Thymus (tissue), 14 donors: ENCODE results near the gene SNX25. TPM values are rescaled to one million over a fixed set of nuclear protein-coding genes. Genes with fewer than 3 reads are reported as not detected.

Source experiments
- DNase-seq, 9 donors: peaks; one replicate each; pipeline ENCODE4 v3.0.0-alpha.2; 2013; ENCODE audit warnings: low spot score in 9 of 9, low read depth in 6 of 9, missing footprints in 1 of 9
- H3K27ac ChIP-seq, 2 donors: one replicate each; pipeline ENCODE4 v1.5.1; 2013; ENCODE audit warnings: control low read depth in 1 of 2, low read depth in 1 of 2, low read length in 1 of 2, mild to moderate bottlenecking in 1 of 2, moderate library complexity in 1 of 2
- H3K27me3 ChIP-seq, 2 donors: one replicate each; pipeline ENCODE4 v1.5.1; 2013; ENCODE audit warnings: low read length in 1 of 2; ENCODE audit not compliant: control insufficient read depth in 2 of 2, insufficient read depth in 1 of 2
- H3K36me3 ChIP-seq, 2 donors: one replicate each; pipeline ENCODE4 v1.5.1; 2013; ENCODE audit warnings: low read length in 1 of 2, mild to moderate bottlenecking in 1 of 2, moderate library complexity in 1 of 2; ENCODE audit not compliant: control insufficient read depth in 2 of 2, insufficient read depth in 2 of 2
- H3K4me1 ChIP-seq, 2 donors: one replicate each; pipeline ENCODE4 v1.5.1; 2013; ENCODE audit warnings: low read length in 2 of 2; ENCODE audit not compliant: control insufficient read depth in 2 of 2, insufficient read depth in 2 of 2
- H3K4me3 ChIP-seq, 2 donors: one replicate each; pipeline ENCODE4 v1.5.1; 2013; ENCODE audit warnings: low read length in 2 of 2, control low read depth in 1 of 2, mild to moderate bottlenecking in 1 of 2
- H3K9me3 ChIP-seq, 2 donors: one replicate each; pipeline ENCODE4 v1.5.1; 2013; ENCODE audit warnings: low read length in 1 of 2, mild to moderate bottlenecking in 1 of 2; ENCODE audit not compliant: control insufficient read depth in 2 of 2, insufficient read depth in 1 of 2
- WGBS: extraction: QIAGEN DNeasy Blood & Tissue Kit; methylation state at CpG from one replicate; pipeline ENCODE4 v1.1.7; 2013; 5-methylcytosine and 5-hydroxymethylcytosine counted together
- long read RNA-seq, 10 donors: transcript quantifications; one replicate each; lab custom pipeline, GENCODE V29; 2026
- polyA plus RNA-seq: library from polyadenylated mRNA; stranded (reverse); fragments of 200-250 nt; gene quantifications from one replicate; pipeline ENCODE4 v1.2.3, GENCODE V29; 2013
- total RNA-seq: library from RNA; stranded (reverse); fragments of 120-200 nt; gene quantifications from one replicate; pipeline ENCODE4 v1.2.4, GENCODE V29; 2013
- donor health status: healthy.

Gene SNX25
- 8.5 TPM for total RNA-seq
- 7.9 TPM for polyA plus RNA-seq
- long read RNA-seq, donor 1: 0 reads
- long read RNA-seq, donor 2: 0 reads
- long read RNA-seq, donor 3: 0 reads
- long read RNA-seq, donor 4, partial matches to known transcripts: 0 of 1 reads
- long read RNA-seq, donor 4, other reads (novel, unspliced or antisense): 0 of 1 reads
- long read RNA-seq, donor 5, partial matches to known transcripts: 0 of 1 reads
- long read RNA-seq, donor 5, other reads (novel, unspliced or antisense): 0 of 1 reads
- long read RNA-seq, donor 6, partial matches to known transcripts: 9 of 29 reads
- long read RNA-seq, donor 6, other reads (novel, unspliced or antisense): 20 of 29 reads
- long read RNA-seq, donor 7, partial matches to known transcripts: 0 of 2 reads
- long read RNA-seq, donor 7, other reads (novel, unspliced or antisense): 0 of 2 reads
- long read RNA-seq, donor 8: 0 reads
- long read RNA-seq, donor 9: 0 reads
- long read RNA-seq, donor 10: 0 reads

GRCh38 chr4:185209031-185209851 lies at the start of gene SNX25:
Gene SNX25, plus strand, starts transcription at chr4:185209598. Its CDS starts 229 bp downstream, at chr4:185209827.
- Histone ChIP-seq H3K27ac (peak within 1 kb of the TSS in 1 of 2 donors; percentile 68), H3K4me1 (peaks cover 6 to 15% of the 10 kb centered on the region in 2 donors), H3K27me3 (peaks cover 33 to 79% of the 10 kb centered on the region in 2 donors), H3K9me3 (no peaks in the 10 kb centered on the region), H3K36me3 (no peaks in the 10 kb centered on the region), H3K4me3 (peak within 1 kb of the TSS; percentile 27 to 63)
- peak in 6 of 9 donors; percentile 69 to 88 (median 80) for DNase-seq
- under 1% methylated on average over 72 of the region's 72 CpGs for WGBS

- peak in 8 of 9 donors; percentile 32 to 90 (median 60) for DNase-seq
- H3K27ac ChIP-seq: no peak overlapping the region
- WGBS: 42% methylated on average over 2 of the region's 2 CpGs
- H3K27me3 ChIP-seq: peaks cover 13 to 45% of the 10 kb centered on the region in 2 donors
- H3K4me3 ChIP-seq: no peak overlapping the region
- peaks cover 0 to 6% of the 10 kb centered on the region in 2 donors for H3K36me3 ChIP-seq
- peaks cover 0 to 2% of the 10 kb centered on the region in 2 donors for H3K9me3 ChIP-seq
- peaks cover 5% of the 10 kb centered on the region in 2 donors for H3K4me1 ChIP-seq
These were observed 43.8 kb upstream of the SNX25 start for GRCh38 chr4:185165605-185166063.

GRCh38 chr4:185167234-185167633 lies 42.2 kb upstream of the SNX25 start:
- DNase-seq: no peak
- 98% methylated on average over 9 of the region's 9 CpGs for WGBS
- peaks cover 13 to 42% of the 10 kb centered on the region in 2 donors for H3K27me3 ChIP-seq
- peaks cover 0 to 6% of the 10 kb centered on the region in 2 donors for H3K36me3 ChIP-seq
- peaks cover 0 to 2% of the 10 kb centered on the region in 2 donors for H3K9me3 ChIP-seq
- no peak overlapping the region for H3K4me3 ChIP-seq
- no peak overlapping the region for H3K27ac ChIP-seq
- H3K4me1 ChIP-seq: peaks cover 5% of the 10 kb centered on the region in 2 donors

GRCh38 chr4:185171373-185172071 lies 37.9 kb upstream of the SNX25 start:
- H3K27me3 ChIP-seq: peaks cover 6 to 22% of the 10 kb centered on the region in 2 donors
- DNase-seq: no peak
- peaks cover 3 to 7% of the 10 kb centered on the region in 2 donors for H3K36me3 ChIP-seq
- H3K9me3 ChIP-seq: peaks cover 0 to 2% of the 10 kb centered on the region in 2 donors
- no peak overlapping the region for H3K4me3 ChIP-seq
- WGBS: 90% methylated on average over 2 of the region's 2 CpGs
- no peak overlapping the region for H3K27ac ChIP-seq
- H3K4me1 ChIP-seq: no peaks in the 10 kb centered on the region

GRCh38 chr4:185179488-185179887 lies 29.9 kb upstream of the SNX25 start:
- H3K9me3 ChIP-seq: no peaks in the 10 kb centered on the region
- peaks cover 0 to 2% of the 10 kb centered on the region in 2 donors for H3K4me1 ChIP-seq
- no peak overlapping the region for H3K27ac ChIP-seq
- H3K27me3 ChIP-seq: no peaks in the 10 kb centered on the region
- H3K4me3 ChIP-seq: no peak overlapping the region
- WGBS: 93% methylated on average over 3 of the region's 3 CpGs
- no peak for DNase-seq
- peaks cover 0 to 4% of the 10 kb centered on the region in 2 donors for H3K36me3 ChIP-seq

GRCh38 chr4:185182239-185182638 lies 27.2 kb upstream of the SNX25 start:
- no peak overlapping the region for H3K4me3 ChIP-seq
- no peaks in the 10 kb centered on the region for H3K9me3 ChIP-seq
- H3K36me3 ChIP-seq: no peaks in the 10 kb centered on the region
- H3K27ac ChIP-seq: no peak overlapping the region
- 90% methylated on average over 2 of the region's 2 CpGs for WGBS
- H3K4me1 ChIP-seq: peaks cover 0 to 2% of the 10 kb centered on the region in 2 donors
- no peak for DNase-seq
- H3K27me3 ChIP-seq: no peaks in the 10 kb centered on the region

- no peaks in the 10 kb centered on the region for H3K4me1 ChIP-seq
- no peak overlapping the region for H3K27ac ChIP-seq
- 56% methylated on average over 6 of the region's 6 CpGs for whole genome bisulfite sequencing
- peaks cover 0 to 2% of the 10 kb centered on the region in 2 donors for H3K36me3 ChIP-seq
- no peak overlapping the region for H3K4me3 ChIP-seq
- H3K27me3 ChIP-seq: no peaks in the 10 kb centered on the region
- no peaks in the 10 kb centered on the region for H3K9me3 ChIP-seq
- peak in 7 of 9 donors; percentile 51 to 87 (median 75) for DNase-seq
These were observed 25.6 kb upstream of the SNX25 start for GRCh38 chr4:185183622-185184281.

- Histone ChIP-seq H3K4me1 (no peaks in the 10 kb centered on the region), H3K4me3 (no peak overlapping the region), H3K9me3 (no peaks in the 10 kb centered on the region), H3K27ac (no peak overlapping the region), H3K36me3 (peaks cover 3 to 9% of the 10 kb centered on the region in 2 donors), H3K27me3 (no peaks in the 10 kb centered on the region)
- WGBS: 81% methylated on average over 3 of the region's 3 CpGs
- DNase-seq: no peak
These were observed 22.6 kb upstream of the SNX25 start for GRCh38 chr4:185186769-185187168.
